ENCODE data around the gene MYH13. TPM values are rescaled to one million over a fixed set of nuclear protein-coding genes. Genes with fewer than 3 reads are reported as not detected.

The MYH13 gene
- total and polyA plus RNA-seq, 10 of the 15 experiments (the other 5 are each of a cell fraction or from before 2014, with no cell fraction given), result 0.01 to 0.04 (median 0.03) TPM; not detected in 4

- H3K9ac ChIP-seq (ENCODE audit: control insufficient read depth, insufficient read depth, low read length), result no peak overlapping the region
- ChIA-PET POLR2A (no interaction called here), RAD21 (ENCODE audit: unreplicated experiment) (no interaction called here), SMC1A (ENCODE audit: uncharacterized antibody, unreplicated experiment) (no interaction called here), CTCF (no interaction called here)
- H3K79me2 ChIP-seq (ENCODE audit: control insufficient read depth, insufficient read depth, low read length), result no peaks in the 10 kb centered on the region
- TF ChIP-seq RFX5 (IDR thresholded peaks at IDR 0.05; ENCODE audit: low read depth, low read length) (no peak), ZZZ3 (IDR thresholded peaks at IDR 0.05; ENCODE audit: control insufficient read depth, insufficient read length, low read depth) (no peak), SMC3 (IDR thresholded peaks at IDR 0.05; ENCODE audit: borderline replicate concordance, low read length) (no peak), YBX1 (IDR thresholded peaks at IDR 0.05) (no peak)
- BruUV-seq (replicated peaks), result no TSS peak
- WGBS (ENCODE audit: insufficient coverage, insufficient replicate concordance, low lambda C conversion rate, missing lambda C conversion rate), result 25% methylated on average over 6 of the region's 6 CpGs
- H2AFZ ChIP-seq (ENCODE audit: control insufficient read depth, low read depth, low read length), result no peak overlapping the region
- no peak overlapping the region for H3K27ac ChIP-seq (ENCODE audit: control insufficient read depth, insufficient read depth)
- H4K20me1 ChIP-seq (ENCODE audit: control insufficient read depth, insufficient read depth), result no peaks in the 10 kb centered on the region
- FAIRE-seq (no peak), DNase-seq (ENCODE audit: low read depth, low spot score) (no peak), ATAC-seq (peak; percentile 27; the same call in 2 of the 3 replicates)
- in situ Hi-C loops (cut with MboI), result no loop called here
- H3K4me2 ChIP-seq (ENCODE audit: control insufficient read depth, insufficient read depth), result no peak overlapping the region
- H3K9me3 ChIP-seq (replicated peaks; ENCODE audit: control insufficient read depth, insufficient read depth, low read length), result no peaks in the 10 kb centered on the region
- no peaks in the 10 kb centered on the region for H3K4me1 ChIP-seq (ENCODE audit: control insufficient read depth, insufficient read depth, low read length)
- intact Hi-C loops (cut with micrococcal nuclease; ENCODE audit: unreplicated experiment), result no loop called here
- peaks cover 0 to 1% of the 10 kb centered on the region in 2 experiments; a peak in 3 of 4 replicates for H3K27me3 ChIP-seq (replicated peaks in 1 of 2; ENCODE audit: control insufficient read depth in 2 of 2, insufficient read depth in 2 of 2, low read length in 1 of 2)
- no peak overlapping the region for H3K4me3 ChIP-seq
- H3K36me3 ChIP-seq (ENCODE audit: control insufficient read depth in 2 of 2, insufficient read depth in 2 of 2, low read length in 1 of 2), result no peaks in the 10 kb centered on the region
Observed at GRCh38 chr17:10394201-10394887, 21.5 kb upstream of the MYH13 start.

GRCh38 chr17:10392880-10393279 is 20.1 kb upstream of the MYH13 start:
- CTCF ChIA-PET, result interaction anchor here (1.0 kb wide), 1 partner anchor 8 kb away, joined by 4 read pairs; no protein-coding TSS in a partner anchor

More at GRCh38 chr17:10392880-10393279, 20.1 kb upstream of the MYH13 start:
- no peak overlapping the region for H3K9ac ChIP-seq (ENCODE audit: control insufficient read depth, insufficient read depth, low read length)
- peaks cover 0 to 1% of the 10 kb centered on the region in 2 experiments; a peak in 3 of 4 replicates for H3K27me3 ChIP-seq (replicated peaks in 1 of 2; ENCODE audit: control insufficient read depth in 2 of 2, insufficient read depth in 2 of 2, low read length in 1 of 2)
- no peaks in the 10 kb centered on the region for H3K9me3 ChIP-seq (replicated peaks; ENCODE audit: control insufficient read depth, insufficient read depth, low read length)
- no peak for ATAC-seq
- in situ Hi-C loops (cut with MboI), result no loop called here
- ChIA-PET POLR2A (no interaction called here), SMC1A (ENCODE audit: uncharacterized antibody, unreplicated experiment) (no interaction called here), RAD21 (ENCODE audit: unreplicated experiment) (no interaction called here)
- H3K4me1 ChIP-seq (ENCODE audit: control insufficient read depth, insufficient read depth, low read length), result no peaks in the 10 kb centered on the region
- no peaks in the 10 kb centered on the region for H3K36me3 ChIP-seq (ENCODE audit: control insufficient read depth in 2 of 2, insufficient read depth in 2 of 2, low read length in 1 of 2)
- 29% methylated on average over 9 of the region's 9 CpGs for WGBS (ENCODE audit: insufficient coverage, insufficient replicate concordance, low lambda C conversion rate, missing lambda C conversion rate)
- no peak overlapping the region for H3K4me3 ChIP-seq
- intact Hi-C loops (cut with micrococcal nuclease; ENCODE audit: unreplicated experiment), result no loop called here
- no peaks in the 10 kb centered on the region for H4K20me1 ChIP-seq (ENCODE audit: control insufficient read depth, insufficient read depth)
- no peaks in the 10 kb centered on the region for H3K79me2 ChIP-seq (ENCODE audit: control insufficient read depth, insufficient read depth, low read length)
- no peak for TF ChIP-seq STAT3 (IDR thresholded peaks at IDR 0.05; ENCODE audit: low read depth, low read length)
- no peak for TF ChIP-seq ASH2L (IDR thresholded peaks at IDR 0.05; ENCODE audit: borderline replicate concordance, low read depth)
- TF ChIP-seq SUZ12 (IDR thresholded peaks at IDR 0.05; ENCODE audit: unreplicated experiment), result no peak
- no peak for TF ChIP-seq LARP7 (IDR thresholded peaks at IDR 0.05)
- no peak for TF ChIP-seq ATF7 (IDR thresholded peaks at IDR 0.05; ENCODE audit: low read depth)
- TF ChIP-seq KLF5 (IDR thresholded peaks at IDR 0.05; ENCODE audit: partially characterized antibody), result no peak
- TF ChIP-seq TBL1XR1 (IDR thresholded peaks at IDR 0.05; ENCODE audit: low read depth, low read length), result no peak
- no peak for TF ChIP-seq GABPA (IDR thresholded peaks at IDR 0.05; ENCODE audit: low read depth)
- no peak for FAIRE-seq
- BruUV-seq (replicated peaks), result no TSS peak
- no peak for DNase-seq (ENCODE audit: low read depth, low spot score)
- no peak overlapping the region for H3K27ac ChIP-seq (ENCODE audit: control insufficient read depth, insufficient read depth)
- no peak overlapping the region for H2AFZ ChIP-seq (ENCODE audit: control insufficient read depth, low read depth, low read length)
- no peak overlapping the region for H3K4me2 ChIP-seq (ENCODE audit: control insufficient read depth, insufficient read depth)

All from GM12878 (cell line).